ENCODE data around the gene DRAM2. TPM values are rescaled to one million over a fixed set of nuclear protein-coding genes. Genes with fewer than 3 reads are reported as not detected.

DRAM2 gene
- total and polyA plus RNA-seq, 9 of the 15 experiments (the other 6 are each of a cell fraction or from before 2014, with no cell fraction given) = 29.0 to 161 (median 53.5) TPM

- TF ChIP-seq E2F1 (CRISPR knock-in tag; IDR thresholded peaks at IDR 0.05) = no peak
- no peak for TF ChIP-seq NR3C1 (CRISPR knock-in tag; IDR thresholded peaks at IDR 0.05)
- TF ChIP-seq, protein P1, sequence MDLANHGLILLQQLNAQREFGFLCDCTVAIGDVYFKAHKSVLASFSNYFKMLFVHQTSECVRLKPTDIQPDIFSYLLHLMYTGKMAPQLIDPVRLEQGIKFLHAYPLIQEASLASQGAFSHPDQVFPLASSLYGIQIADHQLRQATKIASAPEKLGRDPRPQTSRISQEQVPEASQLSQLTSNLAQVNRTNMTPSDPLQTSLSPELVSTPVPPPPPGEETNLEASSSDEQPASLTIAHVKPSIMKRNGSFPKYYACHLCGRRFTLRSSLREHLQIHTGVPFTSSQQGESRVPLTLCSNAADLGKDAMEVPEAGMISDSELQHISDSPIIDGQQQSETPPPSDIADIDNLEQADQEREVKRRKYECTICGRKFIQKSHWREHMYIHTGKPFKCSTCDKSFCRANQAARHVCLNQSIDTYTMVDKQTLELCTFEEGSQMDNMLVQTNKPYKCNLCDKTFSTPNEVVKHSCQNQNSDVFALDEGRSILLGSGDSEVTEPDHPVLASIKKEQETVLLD (IDR thresholded peaks at IDR 0.05) = 0 out of 2 replicates have a peak, but pooled peaks have one; percentile 52
- no peak for TF ChIP-seq NFXL1 (CRISPR knock-in tag; IDR thresholded peaks at IDR 0.05)
- TF ChIP-seq ZNF561 (CRISPR knock-in tag; conservative IDR thresholded peaks at IDR 0.05) = no peak
- 0 out of 2 replicates have a peak, but pooled peaks have one; percentile 51 for TF ChIP-seq ATF6 (CRISPR knock-in tag; IDR thresholded peaks at IDR 0.05)
- peak; percentile 84 for TF ChIP-seq DPF2 (IDR thresholded peaks at IDR 0.05)
- TF ChIP-seq SMC3 (conservative IDR thresholded peaks at IDR 0.05; ENCODE audit: insufficient read depth, low read depth, low read length) = no peak
- TF ChIP-seq ZC3H8 (IDR thresholded peaks at IDR 0.05) = no peak
- TF ChIP-seq, protein P2, sequence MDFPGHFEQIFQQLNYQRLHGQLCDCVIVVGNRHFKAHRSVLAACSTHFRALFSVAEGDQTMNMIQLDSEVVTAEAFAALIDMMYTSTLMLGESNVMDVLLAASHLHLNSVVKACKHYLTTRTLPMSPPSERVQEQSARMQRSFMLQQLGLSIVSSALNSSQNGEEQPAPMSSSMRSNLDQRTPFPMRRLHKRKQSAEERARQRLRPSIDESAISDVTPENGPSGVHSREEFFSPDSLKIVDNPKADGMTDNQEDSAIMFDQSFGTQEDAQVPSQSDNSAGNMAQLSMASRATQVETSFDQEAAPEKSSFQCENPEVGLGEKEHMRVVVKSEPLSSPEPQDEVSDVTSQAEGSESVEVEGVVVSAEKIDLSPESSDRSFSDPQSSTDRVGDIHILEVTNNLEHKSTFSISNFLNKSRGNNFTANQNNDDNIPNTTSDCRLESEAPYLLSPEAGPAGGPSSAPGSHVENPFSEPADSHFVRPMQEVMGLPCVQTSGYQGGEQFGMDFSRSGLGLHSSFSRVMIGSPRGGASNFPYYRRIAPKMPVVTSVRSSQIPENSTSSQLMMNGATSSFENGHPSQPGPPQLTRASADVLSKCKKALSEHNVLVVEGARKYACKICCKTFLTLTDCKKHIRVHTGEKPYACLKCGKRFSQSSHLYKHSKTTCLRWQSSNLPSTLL (IDR thresholded peaks at IDR 0.05) = no peak
- TF ChIP-seq HSF4 (CRISPR knock-in tag; IDR thresholded peaks at IDR 0.05; ENCODE audit: borderline replicate concordance) = no peak
- no peak for TF ChIP-seq GABPB1 (CRISPR knock-in tag; IDR thresholded peaks at IDR 0.05)
- no peak for TF ChIP-seq ERF (CRISPR knock-in tag; IDR thresholded peaks at IDR 0.05)
- TF ChIP-seq ZBTB9 (CRISPR knock-in tag; IDR thresholded peaks at IDR 0.05) = no peak
- no peak for TF ChIP-seq U2AF2 (optimal IDR thresholded peaks at IDR 0.05; ENCODE audit: low read depth, low read length)
- TF ChIP-seq SPI1 (IDR thresholded peaks at IDR 0.05; ENCODE audit: borderline replicate concordance, low read depth, low read length) = no peak
- peak; percentile 64; the same call in 1 of the 2 replicates for TF ChIP-seq NCOA1 (IDR thresholded peaks at IDR 0.05; ENCODE audit: low read depth)
- TF ChIP-seq, protein P3, sequence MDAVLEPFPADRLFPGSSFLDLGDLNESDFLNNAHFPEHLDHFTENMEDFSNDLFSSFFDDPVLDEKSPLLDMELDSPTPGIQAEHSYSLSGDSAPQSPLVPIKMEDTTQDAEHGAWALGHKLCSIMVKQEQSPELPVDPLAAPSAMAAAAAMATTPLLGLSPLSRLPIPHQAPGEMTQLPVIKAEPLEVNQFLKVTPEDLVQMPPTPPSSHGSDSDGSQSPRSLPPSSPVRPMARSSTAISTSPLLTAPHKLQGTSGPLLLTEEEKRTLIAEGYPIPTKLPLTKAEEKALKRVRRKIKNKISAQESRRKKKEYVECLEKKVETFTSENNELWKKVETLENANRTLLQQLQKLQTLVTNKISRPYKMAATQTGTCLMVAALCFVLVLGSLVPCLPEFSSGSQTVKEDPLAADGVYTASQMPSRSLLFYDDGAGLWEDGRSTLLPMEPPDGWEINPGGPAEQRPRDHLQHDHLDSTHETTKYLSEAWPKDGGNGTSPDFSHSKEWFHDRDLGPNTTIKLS (IDR thresholded peaks at IDR 0.05; ENCODE audit: borderline replicate concordance, low read depth) = no peak; the same call in 1 of the 2 replicates
Observed at GRCh38 chr1:111101854-111102642, 37.8 kb downstream of the DRAM2 start (continued).

Measured in K562 (cell line).